GM18517 (cell line): ENCODE results near the gene RTRAF.

ENCODE experiments used
- ATAC-seq: cut with Tn5 transposase; IDR thresholded peaks from one replicate; pipeline ENCODE4 v1.9.1; 2021; ENCODE audit warnings: mild to moderate bottlenecking, moderate library complexity; ENCODE audit not compliant: unreplicated experiment

The RTRAF gene

DNA sequence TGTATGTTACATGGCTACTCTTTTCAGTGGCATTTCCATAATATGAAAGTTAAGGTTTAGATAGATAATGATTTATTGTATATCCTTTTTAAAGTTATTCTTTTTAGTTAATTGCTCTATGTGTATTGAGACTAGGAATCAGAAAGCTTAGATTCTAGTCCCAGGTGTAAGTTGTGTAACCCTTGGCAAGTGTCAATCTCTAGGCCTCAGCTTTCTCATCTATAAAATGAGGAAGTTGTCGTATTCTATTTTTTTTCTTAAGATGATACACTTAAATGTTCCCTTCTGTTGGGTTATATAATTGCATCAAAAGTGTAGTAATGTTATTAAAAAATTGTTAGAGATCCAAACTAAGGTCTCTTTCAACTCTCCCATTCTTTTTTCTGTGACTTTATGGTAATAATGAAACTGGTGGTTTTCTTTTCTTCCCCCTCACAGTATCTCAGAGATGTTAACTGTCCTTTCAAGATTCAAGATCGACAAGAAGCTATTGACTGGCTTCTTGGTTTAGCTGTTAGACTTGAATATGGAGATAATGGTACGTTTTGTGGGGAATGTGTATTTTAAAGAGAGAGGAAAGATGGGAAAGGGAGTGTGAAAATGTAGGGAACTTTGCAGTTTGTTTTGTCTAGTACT lies 4.1 kb downstream of the RTRAF start:
- no peak for ATAC-seq

DNA sequence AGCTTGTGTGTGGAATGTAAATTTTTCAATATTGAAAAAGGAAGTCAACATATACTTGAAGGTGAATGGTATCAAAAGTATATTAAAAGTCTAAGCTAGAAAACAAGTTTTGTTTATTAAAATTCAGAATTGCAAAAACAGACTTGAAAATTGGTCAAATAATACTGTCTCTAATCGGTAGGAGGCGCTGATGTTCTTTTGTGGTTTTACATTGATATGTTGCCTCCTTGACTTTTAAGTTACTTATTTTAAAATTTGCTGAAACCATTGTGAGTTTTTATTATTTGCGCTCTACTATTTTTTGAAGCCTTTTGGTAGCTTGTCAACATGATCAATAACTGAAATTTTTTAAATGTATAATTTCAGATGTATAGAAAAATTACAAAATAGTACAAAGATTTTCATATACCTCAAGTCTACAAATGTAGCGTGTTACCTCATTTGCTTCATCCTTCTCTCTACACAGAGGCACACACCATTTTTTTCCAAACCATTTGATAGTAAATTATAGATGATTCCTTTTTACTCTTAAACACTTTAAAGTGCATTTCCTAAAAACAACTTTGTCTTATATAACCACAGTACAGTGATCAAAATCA lies 6.9 kb downstream of the RTRAF start:
- no peak for ATAC-seq

DNA sequence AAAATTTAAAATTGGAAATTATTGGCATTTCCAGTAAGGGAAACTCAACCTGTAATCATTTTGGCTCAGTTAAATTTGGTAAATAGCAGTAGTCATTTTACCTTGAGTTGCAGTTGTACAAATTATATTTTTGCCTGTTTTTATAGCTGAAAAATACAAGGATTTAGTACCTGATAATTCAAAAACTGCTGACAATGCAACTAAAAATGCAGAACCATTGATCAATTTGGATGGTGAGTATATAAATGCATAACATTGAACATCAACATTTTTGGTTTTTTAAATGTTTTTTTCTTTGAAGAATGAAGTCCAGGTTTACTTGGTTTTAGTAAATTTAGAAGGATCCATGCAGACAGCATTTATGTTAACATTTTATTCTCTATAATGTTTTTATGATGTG lies 9.0 kb downstream of the RTRAF start:
- ATAC-seq: no peak

DNA sequence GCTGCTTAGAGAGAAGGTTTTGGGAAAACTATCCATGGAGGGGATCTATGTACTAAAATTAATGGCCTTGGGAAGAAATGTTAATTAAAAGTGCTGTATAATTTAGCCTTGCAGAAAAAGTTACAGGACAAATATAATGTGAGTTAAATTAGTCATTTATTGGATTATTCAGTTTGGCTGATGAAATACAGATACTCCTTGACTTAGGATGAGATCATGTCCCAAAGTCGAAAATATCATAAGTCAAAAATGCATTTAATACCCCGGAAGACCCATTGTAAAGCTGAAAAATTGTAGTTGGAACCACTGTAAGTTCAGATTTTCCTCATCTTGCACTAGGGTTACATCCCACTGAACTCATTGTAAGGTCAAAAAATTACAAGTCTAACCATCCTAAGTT lies 9.7 kb downstream of the RTRAF start:
- ATAC-seq: no peak

DNA sequence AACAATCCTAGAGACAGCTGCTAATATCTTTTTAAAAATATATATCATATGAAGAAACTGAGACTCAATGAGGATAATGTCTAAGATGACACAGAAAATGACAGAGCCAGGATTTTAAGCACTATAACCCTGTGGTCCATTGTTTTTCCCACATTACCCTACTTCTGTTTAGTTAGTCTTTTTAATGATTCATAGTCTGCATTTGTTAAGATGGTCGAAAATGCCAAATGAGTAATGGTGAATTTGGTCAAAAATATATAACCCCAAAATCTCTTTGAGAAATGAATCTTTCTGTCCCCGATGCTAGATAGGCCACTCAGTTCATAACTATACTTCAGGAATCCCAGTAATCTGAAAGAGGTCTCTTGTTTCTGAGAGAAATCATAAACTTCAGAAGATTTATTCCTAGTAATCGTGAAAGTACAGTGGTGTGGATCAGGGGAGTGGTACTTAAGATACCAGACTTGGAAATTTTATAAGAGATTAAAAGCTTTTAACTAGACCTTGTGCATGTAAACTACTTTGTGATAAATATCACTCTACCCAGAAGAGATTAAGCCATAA lies 10.8 kb downstream of the RTRAF start:
- ATAC-seq: no peak

DNA sequence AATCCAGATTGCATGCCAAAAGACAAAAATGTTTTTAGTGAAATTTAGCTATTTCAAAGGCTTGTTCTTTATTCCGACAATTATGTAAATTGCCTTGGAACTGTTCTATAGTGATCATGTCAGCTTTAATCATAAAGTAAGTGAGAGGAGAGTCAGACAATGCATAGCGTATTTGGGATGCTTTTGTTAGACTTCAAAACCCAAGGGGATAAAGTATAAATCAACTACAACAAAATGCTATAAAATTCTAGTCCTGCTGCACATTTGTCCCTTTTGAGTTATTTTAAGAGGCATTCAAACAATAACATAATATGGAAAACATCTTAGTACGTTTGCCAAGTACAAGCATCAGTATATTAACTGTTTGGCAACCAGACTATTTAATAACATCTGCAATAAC lies 11.3 kb downstream of the RTRAF start:
- no peak for ATAC-seq

DNA sequence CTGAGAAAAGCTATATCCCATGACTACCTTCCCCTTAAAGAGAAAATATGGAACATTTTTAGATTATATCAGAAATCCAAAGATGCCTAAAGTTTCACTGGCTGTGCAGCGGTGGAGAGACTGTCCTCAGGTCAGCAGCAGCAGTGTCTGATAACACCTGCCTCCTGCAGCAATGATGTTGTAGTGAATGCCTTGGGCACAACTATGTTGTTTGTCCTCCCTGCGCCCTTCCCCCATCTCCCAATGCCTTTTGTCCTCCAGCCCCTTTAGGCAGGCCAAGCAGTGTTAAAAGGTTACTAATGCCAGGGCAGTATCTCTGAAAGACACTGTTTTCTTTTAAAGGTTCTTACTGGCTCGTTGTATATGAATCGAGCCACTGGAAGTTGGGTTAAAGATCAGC lies 13.2 kb downstream of the RTRAF start:
- no peak for ATAC-seq

DNA sequence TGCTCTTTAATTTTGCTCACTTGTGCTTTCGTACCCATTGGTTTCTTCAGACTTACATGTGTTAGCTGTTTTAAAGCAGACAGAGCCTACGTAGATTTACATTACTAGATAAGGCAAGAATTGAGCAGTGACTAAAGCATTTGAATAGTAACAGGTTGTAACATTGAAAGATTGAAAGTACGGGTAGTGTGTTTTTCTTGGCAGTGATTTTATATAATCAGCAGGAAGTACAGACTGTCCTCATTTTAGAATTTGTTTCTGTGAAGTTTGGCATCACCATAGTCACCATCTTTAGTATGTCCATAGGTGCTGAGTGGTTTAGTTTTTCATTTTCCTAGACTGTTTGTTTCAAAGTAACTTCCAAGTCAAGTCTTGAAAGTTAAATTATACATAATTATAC lies 14.0 kb downstream of the RTRAF start:
- ATAC-seq: no peak

DNA sequence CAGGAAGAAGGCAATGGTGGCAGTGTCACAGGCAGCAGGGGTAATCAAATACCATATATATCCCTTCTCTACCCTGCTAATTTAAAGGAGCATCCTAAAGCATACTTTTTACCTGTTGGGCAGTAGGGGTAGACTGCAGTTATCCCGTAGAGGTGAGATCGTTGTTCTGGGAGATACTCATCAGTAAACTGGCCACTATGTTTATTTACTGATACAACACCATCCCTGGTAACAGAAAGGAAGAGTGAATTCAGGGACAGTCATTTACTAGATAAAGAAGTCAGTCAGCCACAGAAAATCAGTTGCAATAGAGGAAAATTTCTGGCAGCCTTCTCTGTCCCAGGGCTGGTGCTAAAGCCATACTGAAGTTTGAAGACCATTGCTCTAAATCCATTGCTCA lies 16.3 kb downstream of the RTRAF start:
- ATAC-seq: no peak

DNA sequence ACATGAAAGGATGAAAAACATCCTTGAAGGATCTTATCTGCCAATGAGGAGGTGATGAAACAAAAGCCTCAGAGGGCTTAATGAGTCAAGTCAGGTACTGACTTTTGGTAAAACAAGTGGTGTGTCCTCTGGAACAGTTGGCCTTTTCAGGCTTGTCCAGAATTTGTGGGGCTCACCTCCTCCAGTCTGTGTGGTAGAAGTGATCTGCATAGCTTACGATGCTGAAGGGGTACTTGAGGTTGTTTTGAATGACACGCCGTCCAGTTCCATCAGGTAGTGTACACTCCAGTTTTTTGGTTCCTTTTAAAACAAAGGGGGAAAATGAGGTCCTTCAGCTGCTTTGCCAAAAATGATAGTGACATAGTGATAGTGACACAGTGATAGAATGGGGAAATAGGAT lies 17.0 kb downstream of the RTRAF start:
- no peak for ATAC-seq

DNA sequence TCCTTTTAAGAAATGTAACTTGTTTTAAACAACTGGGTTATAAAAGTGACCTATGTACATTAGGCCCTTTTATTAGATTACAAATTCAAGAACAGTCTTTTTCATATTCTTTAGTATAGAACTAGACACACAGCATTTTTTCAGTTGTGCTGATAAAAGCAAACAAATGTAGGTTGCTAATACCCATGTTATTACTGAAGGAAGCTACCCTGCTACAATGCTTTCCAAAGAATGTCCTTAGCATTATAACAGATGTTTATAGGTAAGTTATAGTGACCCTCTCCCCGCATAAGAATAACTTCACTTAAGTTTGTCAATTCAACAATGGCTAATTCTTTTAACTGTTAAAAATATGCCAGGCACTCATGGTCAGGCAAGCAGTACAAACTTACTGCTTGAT lies 17.9 kb downstream of the RTRAF start:
- ATAC-seq: no peak

DNA sequence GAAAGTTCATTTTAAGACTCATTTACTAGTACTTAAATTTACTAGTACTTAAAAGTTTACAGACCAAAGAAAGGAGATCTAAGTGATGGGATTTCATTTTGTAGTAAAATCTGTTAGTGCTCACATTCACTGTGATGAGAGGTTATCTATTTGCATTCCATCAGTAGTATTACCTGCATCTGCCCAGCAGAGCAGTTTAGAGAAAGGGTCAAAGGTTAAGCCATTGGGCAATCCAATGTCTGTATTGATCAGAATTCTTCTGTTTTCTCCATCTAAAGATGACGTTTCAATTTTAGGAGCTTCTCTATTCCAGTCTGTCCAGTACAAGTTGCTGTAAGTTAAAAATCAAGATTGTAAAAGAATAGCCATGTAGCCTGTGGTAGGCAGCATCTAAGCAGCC lies 18.3 kb downstream of the RTRAF start:
- ATAC-seq: no peak

DNA sequence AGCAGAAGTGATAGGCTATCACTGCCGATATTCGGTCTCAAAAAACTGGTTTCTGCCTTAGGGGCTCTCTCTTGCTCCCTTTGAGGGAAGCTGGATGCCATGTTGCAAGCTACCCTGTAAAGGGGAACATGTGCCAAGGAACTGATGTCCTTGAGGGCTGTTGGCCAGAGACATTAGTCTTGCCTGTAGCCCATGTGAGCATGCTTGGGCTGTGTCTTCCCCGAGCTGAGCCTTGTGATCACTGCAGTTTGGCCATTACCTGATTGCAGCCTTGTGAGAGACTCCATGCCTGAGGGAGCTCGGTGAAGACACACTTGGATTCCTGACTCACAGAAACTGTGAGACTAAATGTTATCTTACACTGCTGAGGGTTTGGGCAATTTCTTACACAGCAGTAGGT lies 18.8 kb downstream of the RTRAF start:
- ATAC-seq: no peak

DNA sequence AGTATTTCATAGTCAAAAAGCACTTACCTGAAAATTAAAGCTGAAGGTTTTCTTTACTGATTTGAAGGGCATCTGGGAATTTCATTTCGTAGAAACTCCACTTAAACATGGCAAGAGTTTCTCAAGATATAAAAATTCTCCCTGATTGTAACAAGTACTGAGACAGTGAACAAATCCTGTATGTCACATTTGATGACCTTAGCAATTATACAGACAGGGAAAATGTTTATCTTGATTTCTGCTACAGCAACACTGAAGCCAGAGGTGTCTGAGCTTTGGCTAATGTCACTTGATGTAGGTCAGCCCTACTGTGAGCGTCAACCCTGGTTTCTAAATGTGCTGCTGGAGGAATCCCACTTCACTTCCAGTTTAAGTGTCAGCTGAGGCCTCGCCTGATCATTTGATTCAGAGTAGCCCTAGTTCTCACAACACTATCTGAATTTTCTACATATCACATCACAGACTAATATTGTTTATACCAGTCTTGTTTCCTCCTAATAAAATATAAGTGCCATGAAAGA lies 20.9 kb downstream of the RTRAF start:
- ATAC-seq: no peak

DNA sequence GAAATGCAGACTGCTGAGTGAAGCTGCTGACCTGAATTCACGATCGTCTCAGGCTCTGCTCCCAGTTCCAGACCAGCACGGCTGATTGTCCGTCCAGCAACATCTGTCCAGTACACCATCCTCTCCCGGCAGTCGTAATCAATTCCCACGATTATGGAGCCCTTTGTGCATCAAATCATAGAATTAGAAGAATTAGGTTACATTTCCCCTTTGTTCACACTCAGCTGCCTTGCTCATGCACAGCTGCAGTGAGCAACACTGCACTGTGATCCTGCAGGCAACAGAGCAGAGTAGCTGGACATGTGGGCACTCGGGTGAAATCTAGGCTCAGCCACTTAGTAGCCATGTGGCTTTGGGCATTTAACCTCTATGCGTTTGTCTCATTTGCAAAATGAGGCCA lies 22.2 kb downstream of the RTRAF start:
- no peak for ATAC-seq

DNA sequence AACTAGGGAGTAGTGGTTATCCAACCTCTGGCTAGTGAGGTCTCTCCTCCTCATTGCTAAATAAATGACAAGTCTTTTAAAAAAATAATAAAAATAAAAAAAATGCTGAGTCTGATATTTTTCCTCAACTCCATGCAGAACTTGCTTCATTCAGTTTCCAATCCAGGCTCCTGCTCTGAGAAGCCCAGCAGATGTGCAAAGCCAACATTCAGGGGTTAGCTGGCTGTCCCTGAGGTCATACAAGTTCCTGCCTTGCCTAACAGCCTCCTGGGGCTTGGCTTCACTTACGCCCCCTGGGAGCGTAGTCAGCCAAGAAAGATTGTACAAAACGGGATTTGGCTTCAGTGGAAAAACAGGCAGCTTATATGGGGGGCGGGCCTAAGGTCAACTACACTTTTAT lies 23.3 kb downstream of the RTRAF start:
- ATAC-seq: no peak

DNA sequence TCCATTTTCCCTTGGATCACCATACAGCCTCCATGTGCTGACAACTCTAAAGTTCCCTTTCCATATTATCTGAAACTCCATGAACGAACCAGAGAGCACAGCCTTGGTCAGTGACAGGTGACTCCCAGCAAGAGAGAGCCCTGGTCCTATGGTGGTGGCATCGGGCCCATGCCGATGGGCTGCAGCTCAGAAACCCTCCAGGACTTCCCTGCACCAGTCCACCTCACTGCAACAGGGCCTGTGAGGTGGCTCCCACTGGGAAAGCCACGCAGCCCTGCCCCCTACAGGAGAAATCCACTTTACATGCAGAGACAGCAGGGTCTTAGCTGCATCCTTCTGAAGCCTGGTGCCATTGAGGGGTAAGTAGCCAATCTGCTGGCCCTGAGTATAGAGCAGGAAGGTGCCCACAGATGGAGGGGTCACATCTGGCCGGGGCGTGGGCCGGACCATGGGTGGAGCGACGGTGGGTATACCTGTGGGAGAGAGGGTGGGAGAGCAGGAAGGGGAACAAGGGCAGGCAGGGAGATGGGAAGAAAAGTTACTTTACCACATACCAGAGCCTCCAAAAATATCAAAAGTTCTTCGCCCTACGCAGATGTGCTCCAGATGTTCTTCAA lies 24.7 kb downstream of the RTRAF start:
- ATAC-seq: no peak

DNA sequence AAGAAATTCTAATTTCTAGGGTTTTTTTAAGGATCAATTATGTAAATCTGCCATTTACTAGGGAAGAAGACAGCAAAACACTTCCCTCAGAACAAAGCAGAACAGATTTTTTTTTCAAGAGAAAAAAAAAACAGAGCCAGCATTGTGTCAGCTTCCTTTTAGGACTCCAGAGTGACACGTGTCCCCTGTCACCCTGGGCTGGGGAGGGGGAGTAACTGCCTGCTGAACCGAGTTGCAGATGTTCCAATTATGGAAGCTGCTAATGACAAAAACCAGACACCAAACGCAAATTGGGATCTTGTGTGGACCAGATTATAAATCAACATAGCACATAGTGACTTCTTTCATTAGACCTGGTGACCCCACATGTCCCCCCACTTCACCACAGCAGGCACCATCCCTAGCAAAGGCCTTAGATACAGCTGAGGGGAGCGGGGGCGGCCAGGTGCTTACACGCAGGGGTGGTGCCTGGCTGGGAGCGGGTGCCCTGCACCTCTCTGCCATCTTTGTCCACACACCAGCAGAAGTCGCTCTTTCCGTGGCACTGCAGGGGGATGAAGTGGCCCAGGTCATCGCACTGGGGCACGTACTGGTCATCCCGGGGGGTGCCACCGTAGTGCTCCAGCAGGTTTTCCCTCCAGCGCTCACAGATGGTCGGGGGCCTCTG lies 25.4 kb downstream of the RTRAF start:
- no peak for ATAC-seq

DNA sequence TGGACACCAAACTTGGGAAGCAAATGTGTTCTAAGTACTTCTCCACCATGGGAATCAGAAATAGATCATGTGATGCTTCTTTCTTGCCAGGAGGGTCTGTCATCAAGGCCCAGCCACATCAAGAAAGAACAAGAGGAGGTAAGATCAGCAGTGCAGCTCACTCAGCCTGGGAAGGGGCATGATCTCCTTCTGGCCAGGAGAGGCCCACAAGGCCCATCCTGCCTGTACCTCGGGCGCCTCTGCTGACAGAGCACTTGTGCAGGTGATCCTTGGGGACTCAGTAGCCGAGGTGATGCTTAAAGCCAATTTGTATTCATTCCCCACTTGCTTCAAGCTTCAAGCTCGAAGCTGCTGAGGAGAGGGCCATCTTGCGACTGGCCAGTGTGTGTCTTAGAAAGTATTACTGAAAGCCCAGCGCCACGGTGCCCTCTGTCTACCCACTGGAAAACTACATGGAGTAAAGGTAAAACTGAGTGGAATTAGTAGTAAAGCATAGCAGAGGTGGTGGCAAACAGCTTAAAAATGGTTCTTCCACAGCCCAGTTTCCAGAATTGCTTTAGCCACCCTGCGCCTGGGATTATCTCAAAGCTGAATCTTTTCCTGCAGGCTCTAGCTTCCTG lies 26.2 kb downstream of the RTRAF start:
- no peak for ATAC-seq

DNA sequence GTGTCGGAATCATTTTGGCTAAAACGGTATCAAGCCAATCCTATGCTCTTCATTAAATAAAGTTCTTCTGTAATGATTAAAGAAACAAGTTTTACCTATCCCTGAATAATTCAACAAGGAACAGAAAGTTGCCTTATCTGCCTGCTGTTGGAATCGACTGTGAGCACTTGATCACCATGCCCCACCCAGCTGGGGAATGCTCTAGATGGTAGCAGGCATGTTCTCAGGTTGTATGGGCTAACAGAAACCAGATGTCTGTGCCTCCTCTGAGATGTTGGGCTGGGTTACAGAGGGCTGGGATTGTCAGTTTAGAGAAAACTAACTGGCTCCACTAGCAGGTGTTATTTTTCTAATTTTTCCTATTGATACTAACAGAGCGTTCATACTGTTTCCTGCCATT lies 28.9 kb downstream of the RTRAF start:
- no peak for ATAC-seq

DNA sequence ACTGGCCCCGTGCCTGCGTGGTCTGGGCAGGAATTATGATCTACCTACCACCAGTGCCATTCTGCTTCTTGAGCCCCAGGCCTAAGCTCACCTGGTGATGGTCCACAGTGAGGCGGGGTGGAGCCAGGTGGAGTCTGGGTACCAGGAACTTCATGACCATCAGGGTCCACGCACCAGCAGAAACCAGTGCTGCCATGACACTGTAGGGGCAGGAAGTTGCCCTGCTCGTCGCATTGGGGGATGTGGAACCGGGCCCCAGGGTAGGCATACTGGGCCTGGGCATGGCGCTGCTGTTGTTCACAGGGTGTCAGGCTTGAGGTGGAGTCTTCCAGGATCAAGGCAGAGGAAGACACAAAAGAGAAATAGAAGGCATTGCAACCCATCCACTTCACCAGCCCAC lies 29.6 kb downstream of the RTRAF start:
- no peak for ATAC-seq
